GM18499 (cell line): ENCODE measurements around the gene DYRK1B.

Source experiments
- ATAC-seq: cut with Tn5 transposase; IDR thresholded peaks from one replicate; pipeline ENCODE4 v1.9.1; 2021; ENCODE audit warnings: moderate number of reproducible peaks; ENCODE audit not compliant: insufficient read depth, unreplicated experiment

DYRK1B gene

GRCh38 chr19:39832341-39833083 lies 1.4 kb downstream of the DYRK1B start:
- ATAC-seq, result no peak

DNA sequence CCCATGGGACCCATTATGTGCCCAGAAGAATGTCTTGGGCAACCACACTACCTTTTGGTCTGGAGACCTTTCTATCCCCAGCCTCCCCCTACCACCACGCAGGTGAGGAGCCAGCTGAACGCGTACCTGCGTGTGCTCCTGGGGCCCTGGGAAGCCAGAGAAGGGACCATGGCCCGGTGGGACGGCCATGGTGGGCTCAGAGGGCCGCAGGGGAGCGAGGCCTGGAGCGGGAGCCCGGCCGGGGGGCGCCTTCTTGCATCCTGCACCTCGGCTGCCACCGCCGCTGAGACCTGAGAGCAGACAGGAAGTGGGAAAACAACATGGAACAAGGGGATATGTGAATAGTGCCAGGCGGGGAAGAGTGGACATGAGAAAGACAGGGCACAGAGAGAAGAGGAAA lies 2.3 kb downstream of the DYRK1B start:
- no peak for ATAC-seq

DNA sequence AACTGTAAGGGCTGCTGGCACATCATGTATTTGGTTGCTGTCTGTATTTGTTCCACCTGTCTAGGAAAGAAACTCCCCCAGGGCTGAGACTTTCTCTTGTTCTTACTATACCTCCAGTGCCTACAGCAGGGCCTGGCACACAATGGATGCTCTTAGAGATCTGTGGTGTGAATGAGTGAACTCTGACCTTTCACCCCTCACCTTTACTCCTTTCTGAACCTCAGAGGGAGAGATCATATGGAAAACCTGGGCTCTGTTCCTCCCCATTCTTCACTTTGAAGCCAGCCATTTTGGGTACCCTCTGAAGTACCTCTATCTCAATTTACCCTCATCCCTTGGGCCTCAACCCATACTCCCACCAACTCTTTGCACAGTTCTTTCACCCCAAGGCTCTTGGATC lies 3.1 kb downstream of the DYRK1B start:
- no peak for ATAC-seq

DNA sequence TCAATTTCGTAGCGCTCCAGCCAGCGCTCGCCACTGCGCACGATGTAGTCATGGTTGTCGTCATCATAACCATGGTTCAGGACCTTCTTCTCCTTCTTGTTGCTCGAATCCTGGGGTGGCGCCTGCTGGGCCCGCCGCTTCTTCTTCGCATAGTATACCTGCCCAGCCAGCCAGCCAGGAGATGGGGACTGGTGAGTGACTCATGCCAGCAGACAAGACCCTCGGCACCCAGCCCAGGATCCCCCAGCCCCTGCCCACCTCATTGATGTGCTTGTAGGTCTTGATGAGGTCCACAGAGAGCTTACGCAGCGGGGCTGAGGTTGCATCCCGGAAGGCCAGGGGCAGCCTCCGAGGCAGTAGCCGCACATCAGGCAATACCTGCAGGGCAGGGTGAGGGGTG lies 3.6 kb downstream of the DYRK1B start:
- ATAC-seq, result no peak

- ATAC-seq, result no peak
These were observed 4.2 kb downstream of the DYRK1B start for GRCh38 chr19:39829702-39830275.

- no peak for ATAC-seq
These were observed 5.3 kb downstream of the DYRK1B start for GRCh38 chr19:39828654-39829032.

- ATAC-seq, result no peak
These were observed 5.8 kb downstream of the DYRK1B start for GRCh38 chr19:39828015-39828653.

DNA sequence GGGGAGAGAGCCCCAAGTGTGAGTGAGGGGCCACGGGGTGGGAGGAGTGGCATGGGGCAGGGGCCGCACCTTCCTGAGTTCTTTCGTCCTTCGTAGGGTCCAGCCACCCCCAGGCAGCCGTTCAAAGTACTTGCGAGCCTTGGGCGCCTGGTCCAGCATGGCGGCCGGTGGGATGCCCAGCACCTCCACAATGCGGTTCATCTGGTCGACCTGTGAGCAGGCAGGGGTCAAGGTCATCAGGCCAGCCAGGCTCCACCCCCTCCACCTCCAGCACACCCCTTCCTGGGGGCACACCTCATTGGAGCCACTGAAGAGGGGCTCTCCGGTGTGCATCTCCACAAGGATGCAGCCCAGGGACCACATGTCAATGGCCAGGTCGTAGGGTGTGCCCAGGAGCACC lies 6.7 kb downstream of the DYRK1B start:
- ATAC-seq, result no peak

GRCh38 chr19:39826311-39826945 lies 7.5 kb downstream of the DYRK1B start:
- ATAC-seq, result no peak

GRCh38 chr19:39825531-39826076 lies 8.4 kb downstream of the DYRK1B start:
- no peak for ATAC-seq

DNA sequence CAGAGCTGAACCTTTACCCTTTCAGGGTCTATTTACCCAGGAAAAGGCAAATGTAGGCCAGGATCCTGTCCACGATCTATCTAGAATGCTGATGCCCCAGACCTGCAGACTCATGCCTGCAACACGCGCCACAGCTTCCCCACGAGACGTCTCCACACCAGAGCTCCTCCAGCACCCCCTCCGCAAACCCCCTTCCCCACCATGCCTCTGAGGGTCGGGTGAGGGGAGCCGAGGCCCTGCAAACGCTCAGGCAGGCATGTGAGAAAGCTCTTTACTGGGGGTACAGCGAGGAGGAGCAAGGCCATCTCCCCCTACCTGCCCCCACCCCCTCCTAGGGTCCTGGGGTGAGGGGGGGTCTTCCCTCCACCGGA lies 8.9 kb downstream of the DYRK1B start:
- no peak for ATAC-seq

DNA sequence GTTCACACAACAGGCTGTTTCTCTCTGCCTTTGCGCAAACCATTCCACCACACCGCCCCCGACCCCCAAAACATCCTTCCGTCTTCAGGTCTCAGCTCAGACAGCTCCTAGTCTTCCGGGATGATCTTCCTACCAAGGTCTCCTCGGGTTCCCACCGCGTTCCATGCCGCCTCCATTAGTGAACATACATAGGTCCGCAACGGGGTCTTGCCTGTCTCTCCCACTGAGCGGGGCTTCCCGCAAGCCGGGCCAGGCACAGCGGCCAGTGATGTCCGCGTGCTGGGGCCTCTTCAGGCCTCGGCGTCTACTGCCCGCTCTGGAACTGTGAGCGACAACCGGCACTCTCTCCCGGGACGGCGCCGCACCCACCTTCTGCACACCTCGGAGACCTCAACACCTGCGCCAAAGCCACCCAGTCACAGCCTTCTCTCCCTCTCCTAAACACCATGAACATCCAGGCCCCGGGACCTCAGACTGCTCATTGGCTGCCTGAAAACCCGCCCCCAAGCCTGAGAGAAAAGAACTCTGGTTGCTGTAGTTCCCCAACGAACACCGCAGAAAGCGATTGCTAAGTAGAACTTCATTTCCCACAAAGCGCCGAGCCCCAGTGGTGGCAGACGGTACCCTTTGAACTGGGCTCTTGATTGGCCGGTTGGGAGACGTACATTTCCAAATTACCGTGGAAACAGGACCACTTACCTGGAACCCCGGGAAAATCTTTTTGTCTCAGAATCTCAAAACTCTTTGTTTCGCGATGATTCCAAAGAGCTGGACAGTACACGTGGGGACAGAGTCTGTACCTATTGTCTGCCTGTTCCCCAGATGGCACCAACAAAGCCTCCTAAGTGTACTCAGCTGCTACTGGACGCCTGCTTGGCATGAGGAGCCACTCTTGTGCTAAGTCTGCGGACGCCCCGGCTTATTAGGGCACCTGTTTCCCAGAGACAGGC lies 9.5 kb downstream of the DYRK1B start:
- peak; percentile 41 for ATAC-seq

- no peak for ATAC-seq
These were observed 10.3 kb downstream of the DYRK1B start for GRCh38 chr19:39823686-39824085.

GRCh38 chr19:39820696-39821095 lies 13.3 kb downstream of the DYRK1B start:
- no peak for ATAC-seq

DNA sequence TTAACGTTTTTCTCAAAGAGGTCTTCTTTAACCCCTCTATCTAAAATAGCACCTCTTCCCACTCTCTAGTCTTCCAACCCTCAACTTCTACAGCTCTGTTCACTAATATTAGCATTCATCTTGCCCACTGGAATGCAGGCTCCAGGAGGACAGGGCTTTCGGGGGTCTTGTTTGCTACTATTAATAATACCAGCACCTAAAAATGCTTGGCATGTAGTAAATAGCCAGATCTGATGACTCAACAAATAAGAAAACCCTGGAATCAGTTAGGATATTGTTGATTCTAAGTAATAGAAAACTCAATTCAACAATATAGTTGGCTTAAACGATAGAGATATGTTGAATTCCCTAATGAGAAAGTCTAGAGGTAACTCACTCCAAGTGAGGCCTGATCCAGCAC lies 14.2 kb downstream of the DYRK1B start:
- ATAC-seq, result no peak

GRCh38 chr19:39818626-39819097 lies 15.3 kb downstream of the DYRK1B start:
- ATAC-seq, result no peak

GRCh38 chr19:39817888-39818561 lies 15.9 kb downstream of the DYRK1B start:
- no peak for ATAC-seq

DNA sequence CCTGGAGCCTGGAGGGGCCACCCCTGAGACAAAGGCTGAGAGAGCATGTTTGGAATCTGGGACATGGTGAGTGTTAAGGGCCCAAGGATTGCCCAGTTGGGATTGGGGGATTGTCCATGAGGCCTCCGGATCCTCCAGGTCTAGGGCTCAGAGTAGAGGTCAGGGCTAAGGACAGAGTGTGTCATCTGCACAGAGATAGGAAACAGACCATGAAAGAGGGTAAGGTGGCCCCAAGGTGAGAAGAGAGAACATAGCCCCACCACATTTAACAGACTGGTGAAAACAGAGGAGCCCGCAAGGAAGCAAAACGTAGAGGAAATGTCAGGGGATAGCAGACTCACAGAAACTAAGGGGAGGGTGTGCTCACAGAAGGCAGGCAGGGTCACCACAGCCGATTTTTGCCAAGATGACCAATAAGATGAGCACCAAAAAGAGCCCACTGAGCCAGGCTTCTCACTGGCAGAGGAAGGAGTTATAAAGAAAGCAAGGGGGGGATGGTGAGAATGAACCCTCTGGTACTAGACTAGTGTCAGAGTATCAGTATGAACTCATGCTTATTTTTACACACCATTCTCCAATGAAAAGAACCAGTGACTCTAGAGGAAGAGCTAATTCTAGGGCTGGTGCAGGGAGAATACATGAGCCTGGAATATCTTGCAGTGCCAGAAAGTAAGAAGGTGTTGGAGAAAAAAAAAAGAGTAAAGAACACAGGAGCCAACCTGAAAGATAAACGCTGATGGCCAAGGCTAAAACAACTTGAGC lies 17.5 kb downstream of the DYRK1B start:
- no peak for ATAC-seq

DNA sequence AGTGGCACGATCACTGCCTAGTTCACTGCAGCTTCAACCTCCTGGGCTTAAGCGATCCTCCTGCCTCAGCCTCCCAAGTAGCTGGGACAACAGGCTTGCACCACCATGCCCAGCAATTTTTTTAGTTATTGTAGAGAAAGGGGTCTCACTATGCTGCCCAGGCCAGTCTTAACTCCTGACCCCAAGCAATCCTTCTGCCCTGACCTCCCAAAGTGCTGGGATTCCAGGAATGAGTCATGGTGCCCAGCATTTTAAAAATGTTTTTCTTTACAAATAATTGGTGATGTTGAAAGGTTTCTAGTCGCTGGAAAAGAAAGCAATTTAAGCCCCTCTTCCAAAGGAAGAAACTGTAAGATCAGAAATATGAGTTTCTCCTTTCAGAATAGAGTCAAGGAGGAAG lies 19.4 kb downstream of the DYRK1B start:
- no peak for ATAC-seq
